HEK293 (cell line): ENCODE measurements around the gene TFPT.

Experiments used
- CTCF ChIA-PET: fragments of 350-600 bp; formaldehyde crosslinking; extraction: SDS; loops from one replicate; lab custom pipeline; 2021; ENCODE audit warnings: antibody characterized with exemption; lab: Yijun Ruan, JAX
- POLR2A ChIA-PET: fragments of 300-600 bp; formaldehyde crosslinking; extraction: SDS; loops from one replicate; lab custom pipeline; 2020; ENCODE audit warnings: antibody characterized with exemption, inconsistent platforms; lab: Yijun Ruan, JAX
- H3K27ac ChIP-seq: fragments of 200-500 bp; sonication (Bioruptor generic); 2 replicates; pipeline ENCODE4 v1.5.1; 2014; ENCODE audit warnings: low read depth, low read length, control low read depth, inconsistent platforms; ENCODE audit errors: extremely low read depth
- H3K36me3 ChIP-seq, 2 experiments: fragments of 200-500 bp in 1 of 2; sonication (Bioruptor generic) in 1 of 2; 1 replicate in 1 of 2; 2 replicates in 1 of 2; pipeline ENCODE4 v1.5.1; 2014 to 2017; ENCODE audit warnings: inconsistent platforms in 2 of 2, low read length in 2 of 2; ENCODE audit not compliant: control insufficient read depth in 2 of 2, insufficient read depth in 1 of 2
- H3K4me1 ChIP-seq: fragments of 200-500 bp; sonication (Bioruptor generic); 2 replicates; pipeline ENCODE4 v1.5.1; 2014; ENCODE audit warnings: mild to moderate bottlenecking, low read length, inconsistent platforms; ENCODE audit not compliant: control insufficient read depth, insufficient read depth
- H3K4me3 ChIP-seq: 2 replicates; pipeline ENCODE4 v1.5.1; 2011; ENCODE audit warnings: low read depth, mild to moderate bottlenecking, control low read depth, low read length, moderate library complexity
- H3K9me3 ChIP-seq: fragments of 200-500 bp; sonication (Bioruptor generic); 2 replicates; pipeline ENCODE4 v1.5.1; 2014; ENCODE audit warnings: low read depth, low read length, inconsistent platforms; ENCODE audit not compliant: control insufficient read depth, insufficient read depth
- EGR2 ChIP-seq: fragments of 450-650 bp; formaldehyde crosslinking; IDR thresholded peaks from 2 replicates; pipeline ENCODE4 v1.5.1; 2016; ENCODE audit warnings: low read depth, missing biosample characterization, missing genetic modification characterization
- GLIS1 ChIP-seq: fragments of 450-650 bp; formaldehyde crosslinking; IDR thresholded peaks from 2 replicates; pipeline ENCODE4 v1.5.1; 2016; ENCODE audit warnings: missing biosample characterization, missing genetic modification characterization
- SETDB1 ChIP-seq: IDR thresholded peaks from one replicate; pipeline ENCODE4 v1.6.1; 2017; ENCODE audit warnings: mild to moderate bottlenecking, low read length, moderate library complexity, mixed read lengths; ENCODE audit not compliant: insufficient read length
- SP7 ChIP-seq: fragments of 450-650 bp; formaldehyde crosslinking; IDR thresholded peaks from 2 replicates; pipeline ENCODE4 v1.5.1; 2016; ENCODE audit warnings: missing biosample characterization, missing genetic modification characterization
- YY1 ChIP-seq: fragments of 450-650 bp; formaldehyde crosslinking; IDR thresholded peaks from 2 replicates; pipeline ENCODE4 v1.5.1; 2018; ENCODE audit warnings: missing biosample characterization, missing genetic modification characterization
- ZBTB1 ChIP-seq: fragments of 450-650 bp; formaldehyde crosslinking; IDR thresholded peaks from 2 replicates; pipeline ENCODE4 v1.5.1; 2016; ENCODE audit warnings: missing biosample characterization, missing genetic modification characterization
- ZBTB44 ChIP-seq: fragments of 450-650 bp; IDR thresholded peaks from 2 replicates; pipeline ENCODE4 v1.5.1; 2018; ENCODE audit warnings: missing biosample characterization, mild to moderate bottlenecking, missing genetic modification characterization
- ZFHX2 ChIP-seq: fragments of 450-650 bp; formaldehyde crosslinking; conservative IDR thresholded peaks from 2 replicates; pipeline ENCODE4 v1.5.1; 2016; ENCODE audit warnings: missing biosample characterization, missing genetic modification characterization
- ZNF112 ChIP-seq: fragments of 450-650 bp; formaldehyde crosslinking; IDR thresholded peaks from 2 replicates; pipeline ENCODE4 v1.5.0; 2017; ENCODE audit warnings: missing biosample characterization, missing genetic modification characterization
- ZNF121 ChIP-seq: fragments of 450-650 bp; formaldehyde crosslinking; IDR thresholded peaks from 2 replicates; pipeline ENCODE4 v1.5.1; 2016; ENCODE audit warnings: missing biosample characterization, missing genetic modification characterization
- ZNF146 ChIP-seq: fragments of 450-650 bp; formaldehyde crosslinking; IDR thresholded peaks from 2 replicates; pipeline ENCODE4 v1.5.1; 2016; ENCODE audit warnings: missing biosample characterization, missing genetic modification characterization
- ZNF221 ChIP-seq: fragments of 450-650 bp; formaldehyde crosslinking; IDR thresholded peaks from 2 replicates; pipeline ENCODE4 v1.5.1; 2017; ENCODE audit warnings: missing biosample characterization, missing genetic modification characterization, borderline replicate concordance
- ZNF223 ChIP-seq: fragments of 450-650 bp; formaldehyde crosslinking; IDR thresholded peaks from 2 replicates; pipeline ENCODE4 v1.5.1; 2016; ENCODE audit warnings: missing biosample characterization, missing genetic modification characterization
- ZNF426 ChIP-seq: fragments of 450-650 bp; formaldehyde crosslinking; IDR thresholded peaks from 2 replicates; pipeline ENCODE4 v1.5.1; 2017; ENCODE audit warnings: missing biosample characterization, missing genetic modification characterization, mild to moderate bottlenecking, inconsistent platforms, moderate library complexity
- ZNF473 ChIP-seq: fragments of 450-650 bp; formaldehyde crosslinking; IDR thresholded peaks from 2 replicates; pipeline ENCODE4 v1.5.1; 2017; ENCODE audit warnings: missing biosample characterization, missing genetic modification characterization
- ZNF596 ChIP-seq: fragments of 450-650 bp; IDR thresholded peaks from 2 replicates; pipeline ENCODE4 v1.5.0; 2018; ENCODE audit warnings: missing biosample characterization, mild to moderate bottlenecking, missing genetic modification characterization, moderate library complexity
- ZNF626 ChIP-seq: fragments of 450-650 bp; sonication (Bioruptor Pico); formaldehyde crosslinking; IDR thresholded peaks from 2 replicates; pipeline ENCODE4 v1.5.1; 2018; ENCODE audit warnings: missing biosample characterization, missing genetic modification characterization, inconsistent platforms
- ZNF76 ChIP-seq: fragments of 450-650 bp; formaldehyde crosslinking; IDR thresholded peaks from 2 replicates; pipeline ENCODE4; 2016; ENCODE audit warnings: low read depth, missing biosample characterization, missing genetic modification characterization, borderline replicate concordance
- TF ChIP-seq, protein P1 (sequence below): fragments of 450-650 bp; formaldehyde crosslinking; IDR thresholded peaks from 2 replicates; pipeline ENCODE4 v1.5.1; 2017; ENCODE audit warnings: missing biosample characterization, missing genetic modification characterization
- TF ChIP-seq, protein P2 (sequence below): fragments of 450-650 bp; formaldehyde crosslinking; IDR thresholded peaks from 2 replicates; pipeline ENCODE4 v1.5.1; 2016; ENCODE audit warnings: missing biosample characterization, missing genetic modification characterization

The TFPT gene

GRCh38 chr19:54147676-54148075 is 32.2 kb upstream of the TFPT start:
- Histone ChIP-seq H3K9me3 (no peaks in the 10 kb centered on the region), H3K4me1 (no peaks in the 10 kb centered on the region), H3K4me3 (no peak overlapping the region), H3K27ac (no peak overlapping the region), H3K36me3 (peaks cover 70 to 98% of the 10 kb centered on the region in 2 experiments)
- ChIA-PET POLR2A (interaction anchor here (3.9 to 8.0 kb wide), 2 partner anchors 9 to 11 kb away, joined by 23 to 87 read pairs; partner anchors contain the start of genes CNOT3 and LENG1), CTCF (no interaction called here)
- no peak for TF ChIP-seq ZNF426 (tag by site-specific recombination)
- TF ChIP-seq GLIS1 (tag by site-specific recombination) = no peak
- TF ChIP-seq ZNF112 = no peak
- TF ChIP-seq ZNF596 = no peak
- no peak for TF ChIP-seq ZNF121 (tag by site-specific recombination)
- no peak for TF ChIP-seq ZNF223

GRCh38 chr19:54145541-54146158 is 30.2 kb upstream of the TFPT start:
- TF ChIP-seq EGR2 (peak; percentile 54; the same call in 1 of the 2 replicates), ZFHX2 (tag by site-specific recombination) (peak; percentile 38)
- TF ChIP-seq, protein P1, sequence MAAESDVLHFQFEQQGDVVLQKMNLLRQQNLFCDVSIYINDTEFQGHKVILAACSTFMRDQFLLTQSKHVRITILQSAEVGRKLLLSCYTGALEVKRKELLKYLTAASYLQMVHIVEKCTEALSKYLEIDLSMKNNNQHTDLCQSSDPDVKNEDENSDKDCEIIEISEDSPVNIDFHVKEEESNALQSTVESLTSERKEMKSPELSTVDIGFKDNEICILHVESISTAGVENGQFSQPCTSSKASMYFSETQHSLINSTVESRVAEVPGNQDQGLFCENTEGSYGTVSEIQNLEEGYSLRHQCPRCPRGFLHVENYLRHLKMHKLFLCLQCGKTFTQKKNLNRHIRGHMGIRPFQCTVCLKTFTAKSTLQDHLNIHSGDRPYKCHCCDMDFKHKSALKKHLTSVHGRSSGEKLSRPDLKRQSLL (tag by site-specific recombination) = no peak
- no peak overlapping the region for H3K27ac ChIP-seq
- H3K9me3 ChIP-seq = no peaks in the 10 kb centered on the region
- H3K4me1 ChIP-seq = no peaks in the 10 kb centered on the region
- no peak overlapping the region for H3K4me3 ChIP-seq
- CTCF ChIA-PET = interaction anchor here (0.6 kb wide), 1 partner anchor 14 kb away, joined by 3 read pairs; no protein-coding TSS in a partner anchor
- POLR2A ChIA-PET = interaction anchor here (1.5 kb wide), 1 partner anchor 9 kb away, joined by 8 read pairs; the partner anchor contains the start of gene CNOT3
- H3K36me3 ChIP-seq = peaks cover 65 to 99% of the 10 kb centered on the region in 2 experiments

- no peak for TF ChIP-seq ZBTB1 (tag by site-specific recombination)
- TF ChIP-seq ZNF473 = no peak
- TF ChIP-seq ZBTB44 (tag by site-specific recombination) = no peak
- no peak for TF ChIP-seq ZNF221 (tag by site-specific recombination)
- TF ChIP-seq SP7 = no peak
- no peak for TF ChIP-seq ZNF76 (tag by site-specific recombination)
- no peak for TF ChIP-seq YY1 (tag by site-specific recombination)
- TF ChIP-seq SETDB1 = no peak
- TF ChIP-seq, protein P2, sequence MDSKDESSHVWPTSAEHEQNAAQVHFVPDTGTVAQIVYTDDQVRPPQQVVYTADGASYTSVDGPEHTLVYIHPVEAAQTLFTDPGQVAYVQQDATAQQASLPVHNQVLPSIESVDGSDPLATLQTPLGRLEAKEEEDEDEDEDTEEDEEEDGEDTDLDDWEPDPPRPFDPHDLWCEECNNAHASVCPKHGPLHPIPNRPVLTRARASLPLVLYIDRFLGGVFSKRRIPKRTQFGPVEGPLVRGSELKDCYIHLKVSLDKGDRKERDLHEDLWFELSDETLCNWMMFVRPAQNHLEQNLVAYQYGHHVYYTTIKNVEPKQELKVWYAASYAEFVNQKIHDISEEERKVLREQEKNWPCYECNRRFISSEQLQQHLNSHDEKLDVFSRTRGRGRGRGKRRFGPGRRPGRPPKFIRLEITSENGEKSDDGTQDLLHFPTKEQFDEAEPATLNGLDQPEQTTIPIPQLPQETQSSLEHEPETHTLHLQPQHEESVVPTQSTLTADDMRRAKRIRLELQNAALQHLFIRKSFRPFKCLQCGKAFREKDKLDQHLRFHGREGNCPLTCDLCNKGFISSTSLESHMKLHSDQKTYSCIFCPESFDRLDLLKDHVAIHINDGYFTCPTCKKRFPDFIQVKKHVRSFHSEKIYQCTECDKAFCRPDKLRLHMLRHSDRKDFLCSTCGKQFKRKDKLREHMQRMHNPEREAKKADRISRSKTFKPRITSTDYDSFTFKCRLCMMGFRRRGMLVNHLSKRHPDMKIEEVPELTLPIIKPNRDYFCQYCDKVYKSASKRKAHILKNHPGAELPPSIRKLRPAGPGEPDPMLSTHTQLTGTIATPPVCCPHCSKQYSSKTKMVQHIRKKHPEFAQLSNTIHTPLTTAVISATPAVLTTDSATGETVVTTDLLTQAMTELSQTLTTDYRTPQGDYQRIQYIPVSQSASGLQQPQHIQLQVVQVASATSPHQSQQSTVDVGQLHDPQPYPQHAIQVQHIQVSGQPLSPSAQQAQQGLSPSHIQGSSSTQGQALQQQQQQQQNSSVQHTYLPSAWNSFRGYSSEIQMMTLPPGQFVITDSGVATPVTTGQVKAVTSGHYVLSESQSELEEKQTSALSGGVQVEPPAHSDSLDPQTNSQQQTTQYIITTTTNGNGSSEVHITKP (tag by site-specific recombination) = no peak
- no peak for TF ChIP-seq ZNF146 (tag by site-specific recombination)
- no peak for TF ChIP-seq ZNF626 (tag by site-specific recombination)
- ChIA-PET CTCF (no interaction called here), POLR2A (interaction anchor here (0.6 to 1.1 kb wide), 3 partner anchors 10 to 31 kb away, joined by 3 to 5 read pairs (median 3); partner anchors contain the start of genes PRPF31 and TFPT)
- Histone ChIP-seq H3K9me3 (no peaks in the 10 kb centered on the region), H3K4me3 (no peak overlapping the region), H3K4me1 (peaks cover 5% of the 10 kb centered on the region), H3K36me3 (peaks cover 47 to 88% of the 10 kb centered on the region in 2 experiments), H3K27ac (no peak overlapping the region)
These were observed 26.8 kb upstream of the TFPT start for GRCh38 chr19:54142166-54142780.
